SK-N-SH treated with all-trans-retinoic acid at 6 μM for 48 hours (cell line): ENCODE results near the gene SMARCA4.

Experiments used
- ATAC-seq: fragments of 200-7000 bp; cut with Tn5 transposase; 3 replicates; pipeline ENCODE4 v1.9.1; 2020; ENCODE audit warnings: mild to moderate bottlenecking, moderate library complexity
- ARNTL ChIP-seq: fragments of 450-650 bp; formaldehyde crosslinking; IDR thresholded peaks from 2 replicates; pipeline ENCODE4 v1.5.0; 2020; ENCODE audit warnings: low read depth, mild to moderate bottlenecking, moderate library complexity, borderline replicate concordance
- BACH2 ChIP-seq: fragments of 250-450 bp; sonication (Bioruptor Pico); IDR thresholded peaks from 2 replicates; pipeline ENCODE4 v1.9.0; 2021; ENCODE audit warnings: mild to moderate bottlenecking, borderline replicate concordance
- CSDC2 ChIP-seq: fragments of 250-450 bp; sonication (Bioruptor Pico); IDR thresholded peaks from 2 replicates; pipeline ENCODE4 v1.5.0; 2020; ENCODE audit warnings: mild to moderate bottlenecking, moderate library complexity
- CSRNP3 ChIP-seq: fragments of 250-450 bp; sonication (Bioruptor Pico); IDR thresholded peaks from 2 replicates; pipeline ENCODE4 v1.5.1; 2021; ENCODE audit warnings: mild to moderate bottlenecking, moderate library complexity
- ESRRG ChIP-seq: fragments of 250-450 bp; sonication (Bioruptor Pico); IDR thresholded peaks from 2 replicates; pipeline ENCODE4 v1.6.1; 2021; ENCODE audit warnings: mild to moderate bottlenecking
- GLIS3 ChIP-seq: fragments of 250-450 bp; sonication (Bioruptor Pico); IDR thresholded peaks from 2 replicates; pipeline ENCODE4 v1.5.0; 2020; ENCODE audit warnings: mild to moderate bottlenecking, moderate library complexity
- ISL1 ChIP-seq: fragments of 250-450 bp; sonication (Bioruptor Pico); IDR thresholded peaks from 2 replicates; pipeline ENCODE4 v2.1.2; 2022; ENCODE audit warnings: mild to moderate bottlenecking, moderate library complexity
- OSR1 ChIP-seq: fragments of 250-450 bp; sonication (Bioruptor Pico); IDR thresholded peaks from 2 replicates; pipeline ENCODE4 v1.8.0; 2022; ENCODE audit warnings: moderate library complexity, mild to moderate bottlenecking, inconsistent platforms
- PATZ1 ChIP-seq: fragments of 250-450 bp; sonication (Bioruptor Pico); IDR thresholded peaks from 2 replicates; pipeline ENCODE4 v1.8.0; 2020; ENCODE audit warnings: mild to moderate bottlenecking, moderate library complexity, borderline replicate concordance
- POU6F1 ChIP-seq: fragments of 250-450 bp; sonication (Bioruptor Pico); IDR thresholded peaks from 2 replicates; pipeline ENCODE4 v1.8.0; 2021; ENCODE audit warnings: low read depth, mild to moderate bottlenecking, moderate library complexity, borderline replicate concordance
- PPARA ChIP-seq: fragments of 250-450 bp; sonication (Bioruptor Pico); IDR thresholded peaks from 2 replicates; pipeline ENCODE4 v1.5.0; 2020; ENCODE audit warnings: mild to moderate bottlenecking, borderline replicate concordance
- RARB ChIP-seq: fragments of 250-450 bp; sonication (Bioruptor Pico); IDR thresholded peaks from 2 replicates; pipeline ENCODE4 v1.8.0; 2021; ENCODE audit warnings: mild to moderate bottlenecking, moderate library complexity
- SNAI2 ChIP-seq: fragments of 250-450 bp; sonication (Bioruptor Pico); IDR thresholded peaks from 2 replicates; pipeline ENCODE4 v1.5.0; 2020; ENCODE audit warnings: mild to moderate bottlenecking, moderate library complexity
- TCF4 ChIP-seq: fragments of 250-450 bp; sonication (Bioruptor Pico); IDR thresholded peaks from 2 replicates; pipeline ENCODE4 v1.8.0; 2021; ENCODE audit warnings: mild to moderate bottlenecking, moderate library complexity, borderline replicate concordance
- TOX ChIP-seq: fragments of 250-450 bp; sonication (Bioruptor Pico); IDR thresholded peaks from 2 replicates; pipeline ENCODE4 v1.8.0; 2021; ENCODE audit warnings: mild to moderate bottlenecking, moderate library complexity, borderline replicate concordance
- TSHZ2 ChIP-seq: fragments of 250-450 bp; sonication (Bioruptor Pico); IDR thresholded peaks from 2 replicates; pipeline ENCODE4 v1.5.0; 2020; ENCODE audit warnings: mild to moderate bottlenecking, moderate library complexity
- ZC3H10 ChIP-seq: fragments of 250-450 bp; sonication (Bioruptor Pico); IDR thresholded peaks from 2 replicates; pipeline ENCODE4 v1.5.1; 2021; ENCODE audit warnings: mild to moderate bottlenecking, moderate library complexity
- ZFP3 ChIP-seq: fragments of 250-450 bp; sonication (Bioruptor Pico); IDR thresholded peaks from 2 replicates; pipeline ENCODE4 v1.5.0; 2020; ENCODE audit warnings: mild to moderate bottlenecking, moderate library complexity
- ZFP30 ChIP-seq: fragments of 450-650 bp; formaldehyde crosslinking; IDR thresholded peaks from 2 replicates; pipeline ENCODE4 v1.5.0; 2022; ENCODE audit warnings: mild to moderate bottlenecking, moderate library complexity
- ZNF565 ChIP-seq: fragments of 450-650 bp; formaldehyde crosslinking; conservative IDR thresholded peaks from 2 replicates; pipeline ENCODE4 v1.5.0; 2020; ENCODE audit warnings: low read depth, mild to moderate bottlenecking, moderate library complexity
- ZNF70 ChIP-seq: fragments of 450-650 bp; formaldehyde crosslinking; IDR thresholded peaks from 2 replicates; pipeline ENCODE4 v1.5.0; 2020; ENCODE audit warnings: mild to moderate bottlenecking, moderate library complexity
- ZNF8 ChIP-seq: fragments of 450-650 bp; formaldehyde crosslinking; IDR thresholded peaks from 2 replicates; pipeline ENCODE4 v1.5.0; 2020; ENCODE audit warnings: mild to moderate bottlenecking, moderate library complexity

SMARCA4 gene

GRCh38 chr19:10912619-10913018, 48.2 kb upstream of the SMARCA4 start:
- TF ChIP-seq ZNF565 (CRISPR knock-in tag), result no peak
- no peak for TF ChIP-seq ARNTL (CRISPR knock-in tag)
- TF ChIP-seq ZNF8 (CRISPR knock-in tag), result no peak
- no peak for TF ChIP-seq PPARA
- TF ChIP-seq BACH2 (CRISPR knock-in tag), result no peak
- no peak for TF ChIP-seq CSDC2 (CRISPR knock-in tag)
- TF ChIP-seq ZFP3 (CRISPR knock-in tag), result no peak
- TF ChIP-seq ZNF70 (CRISPR knock-in tag), result no peak
- no peak for TF ChIP-seq CSRNP3 (CRISPR knock-in tag)
- no peak for TF ChIP-seq SNAI2 (CRISPR knock-in tag)
- no peak for TF ChIP-seq TOX (CRISPR knock-in tag)
- TF ChIP-seq ESRRG (CRISPR knock-in tag), result no peak
- TF ChIP-seq ZFP30 (CRISPR knock-in tag), result no peak
- no peak for TF ChIP-seq RARB
- ATAC-seq, result no peak

GRCh38 chr19:10913716-10914340, 47.0 kb upstream of the SMARCA4 start:
- TF ChIP-seq ZC3H10 (CRISPR knock-in tag) (no peak), ZFP30 (CRISPR knock-in tag) (no peak), BACH2 (CRISPR knock-in tag) (no peak), GLIS3 (CRISPR knock-in tag) (no peak), TSHZ2 (CRISPR knock-in tag) (no peak), OSR1 (CRISPR knock-in tag) (no peak), POU6F1 (no peak), ZNF8 (CRISPR knock-in tag) (no peak), ZFP3 (CRISPR knock-in tag) (no peak), ISL1 (no peak), ESRRG (CRISPR knock-in tag) (no peak)
- no peak for ATAC-seq

GRCh38 chr19:10915130-10916091, 45.4 kb upstream of the SMARCA4 start:
- peak; percentile 93 for ATAC-seq
- TF ChIP-seq PATZ1, result peak; percentile 72; the same call in 1 of the 2 replicates
- peak; percentile 54; the same call in 1 of the 2 replicates for TF ChIP-seq TCF4 (CRISPR knock-in tag)
- no peak for TF ChIP-seq ZFP30 (CRISPR knock-in tag)
- TF ChIP-seq TOX (CRISPR knock-in tag), result no peak
- TF ChIP-seq ZFP3 (CRISPR knock-in tag), result no peak
